Sigmoid colon (tissue), 7 donors: ENCODE measurements around the gene SON. TPM values are rescaled to one million over a fixed set of nuclear protein-coding genes. Genes with fewer than 3 reads are reported as not detected.

Source experiments
- DNase-seq: peaks from one replicate; pipeline ENCODE4 v3.0.0-alpha.2; 2019
- H3K27ac ChIP-seq, 4 donors: fragments of 200-600 bp; sonication (generic); one replicate each; pipeline ENCODE4 v1.5.1; 2016 to 2019; ENCODE audit warnings: mild to moderate bottlenecking in 1 of 4
- H3K27me3 ChIP-seq, 3 donors: fragments of 200-600 bp; sonication (generic); one replicate each; pipeline ENCODE4 v1.5.1; 2019; ENCODE audit warnings: mild to moderate bottlenecking in 1 of 3
- H3K36me3 ChIP-seq, 4 donors: fragments of 200-600 bp; sonication (generic); one replicate each; pipeline ENCODE4 v1.5.1; 2016 to 2019
- H3K4me1 ChIP-seq, 4 donors: fragments of 200-600 bp; sonication (generic); one replicate each; pipeline ENCODE4 v1.5.1; 2017 to 2019
- H3K4me3 ChIP-seq, 4 donors: fragments of 200-600 bp; sonication (generic); one replicate each; pipeline ENCODE4 v1.5.1; 2017 to 2019; ENCODE audit warnings: mild to moderate bottlenecking in 2 of 4, moderate library complexity in 1 of 4
- H3K9me3 ChIP-seq, 4 donors: fragments of 200-600 bp in 3 of 4; sonication (generic) in 3 of 4; one replicate each; pipeline versions ENCODE4 v1.5.1 to v1.6.1; 2013 to 2019
- EP300 ChIP-seq, 4 donors: sonication (generic); formaldehyde crosslinking; IDR thresholded peaks; one replicate each; pipeline ENCODE4 v1.6.1; 2017; ENCODE audit warnings: antibody characterized with exemption in 4 of 4
- POLR2A ChIP-seq, 2 donors: fragments of 450-650 bp; IDR thresholded peaks; one replicate each; pipeline ENCODE4 v1.6.1; 2016; ENCODE audit warnings: antibody characterized with exemption in 2 of 2, mild to moderate bottlenecking in 2 of 2, moderate library complexity in 2 of 2
- POLR2AphosphoS5 ChIP-seq, 4 donors: sonication (generic); formaldehyde crosslinking; IDR thresholded peaks; one replicate each; pipeline ENCODE4 v1.6.1; 2017; ENCODE audit warnings: antibody characterized with exemption in 4 of 4
- WGBS, 2 donors: extraction: QIAGEN DNeasy Blood & Tissue Kit; methylation state at CpG; one replicate each; pipeline ENCODE4 v1.1.7; 2013; 5-methylcytosine and 5-hydroxymethylcytosine counted together
- intact Hi-C: fragments of 100-400 bp; cut with DNase I; formaldehyde crosslinking; loops from one replicate; pipeline ENCODE4 v1.15.1; 2023
- polyA plus RNA-seq, 3 donors: library from polyadenylated mRNA; stranded (reverse); fragments of 200-250 nt; gene quantifications; one replicate each; pipeline ENCODE4 v1.2.3, GENCODE V29; 2013
- total RNA-seq, 4 donors: library from RNA; depleted of rRNA; stranded (reverse); fragments of >200 nt; gene quantifications; one replicate each; pipeline ENCODE4 v1.1.0, GENCODE V29; 2016
- TF ChIP-seq, protein P1 (sequence below), 4 experiments: fragments of 450-650 bp in 3 of 4; fragments of 200-600 bp in 1 of 4; IDR thresholded peaks; one replicate each; pipeline ENCODE4 v1.5.1; 2016 to 2019; ENCODE audit warnings: antibody characterized with exemption in 4 of 4, mild to moderate bottlenecking in 3 of 4, moderate library complexity in 2 of 4
- donor health status: healthy with polysubstance abuse.
- donor health status: Bipolar disorder and iron deficiency.
- donor health status: healthy.

Gene SON
- total and polyA plus RNA-seq, 7 donors = 24.0 to 244 (median 177) TPM

DNA sequence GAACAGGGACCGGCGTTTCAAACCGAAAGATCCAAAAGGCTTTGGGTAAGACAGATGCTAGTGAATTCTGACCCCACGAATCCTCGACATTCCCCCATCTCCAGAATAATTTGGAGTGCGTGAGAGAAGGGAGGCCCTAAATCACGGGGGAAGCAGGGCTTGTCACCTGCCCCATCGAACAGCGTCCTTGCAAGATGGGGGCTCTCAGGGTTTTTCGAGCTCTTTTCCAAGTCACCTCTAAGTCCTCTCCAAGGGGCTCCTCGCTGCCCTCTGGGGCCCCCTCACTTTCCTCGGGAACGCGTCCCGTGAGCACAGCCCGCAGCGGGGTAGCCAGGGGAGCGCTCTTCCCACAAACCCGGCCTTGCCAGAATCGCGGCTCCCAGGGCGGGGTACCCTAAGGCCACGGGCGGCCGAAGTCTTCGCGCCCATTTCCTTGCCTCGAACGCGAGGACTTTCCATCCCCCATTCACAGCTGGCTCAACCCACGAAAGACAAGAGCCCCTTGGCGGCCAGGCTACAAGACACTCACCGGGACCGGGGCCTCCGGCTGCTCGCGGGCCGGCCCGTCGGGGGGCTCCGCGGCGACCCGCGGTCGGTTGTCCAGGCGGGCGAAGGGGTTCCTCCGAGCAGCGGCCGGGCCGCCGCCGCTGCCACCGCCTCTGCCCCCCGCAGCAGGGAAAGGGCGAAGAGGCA lies 45.1 kb downstream of the SON start:
- intact Hi-C loops = loop anchor here (2.0 kb wide), 1 partner anchor 45 kb away; the partner anchor contains the start of genes GART and SON
- 1% methylated on average over 57 of the region's 57 CpGs for WGBS, 2 donors
- Histone ChIP-seq H3K9me3 (no peaks in the 10 kb centered on the region), H3K4me3 (peak overlapping the region; percentile 48 to 91 (median 78)), H3K36me3 (peaks cover 0 to under 1% (median 0%) of the 10 kb centered on the region in 4 donors), H3K27ac (peak overlapping the region; percentile 89 to 91 (median 90)), H3K4me1 (peaks cover 0 to 21% (median 13%) of the 10 kb centered on the region in 4 donors), H3K27me3 (no peaks in the 10 kb centered on the region)
- peak; percentile 74 for DNase-seq
- TF ChIP-seq, protein P1, sequence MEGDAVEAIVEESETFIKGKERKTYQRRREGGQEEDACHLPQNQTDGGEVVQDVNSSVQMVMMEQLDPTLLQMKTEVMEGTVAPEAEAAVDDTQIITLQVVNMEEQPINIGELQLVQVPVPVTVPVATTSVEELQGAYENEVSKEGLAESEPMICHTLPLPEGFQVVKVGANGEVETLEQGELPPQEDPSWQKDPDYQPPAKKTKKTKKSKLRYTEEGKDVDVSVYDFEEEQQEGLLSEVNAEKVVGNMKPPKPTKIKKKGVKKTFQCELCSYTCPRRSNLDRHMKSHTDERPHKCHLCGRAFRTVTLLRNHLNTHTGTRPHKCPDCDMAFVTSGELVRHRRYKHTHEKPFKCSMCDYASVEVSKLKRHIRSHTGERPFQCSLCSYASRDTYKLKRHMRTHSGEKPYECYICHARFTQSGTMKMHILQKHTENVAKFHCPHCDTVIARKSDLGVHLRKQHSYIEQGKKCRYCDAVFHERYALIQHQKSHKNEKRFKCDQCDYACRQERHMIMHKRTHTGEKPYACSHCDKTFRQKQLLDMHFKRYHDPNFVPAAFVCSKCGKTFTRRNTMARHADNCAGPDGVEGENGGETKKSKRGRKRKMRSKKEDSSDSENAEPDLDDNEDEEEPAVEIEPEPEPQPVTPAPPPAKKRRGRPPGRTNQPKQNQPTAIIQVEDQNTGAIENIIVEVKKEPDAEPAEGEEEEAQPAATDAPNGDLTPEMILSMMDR (IDR thresholded peaks at IDR 0.05) = no peak
- TF ChIP-seq POLR2A (IDR thresholded peaks at IDR 0.05) (no peak), POLR2AphosphoS5 (IDR thresholded peaks at IDR 0.05) (no peak), EP300 (IDR thresholded peaks at IDR 0.05) (no peak)

GRCh38 chr21:33588485-33589335 lies 45.9 kb downstream of the SON start, which contains the start of gene DONSON:
Gene DONSON, minus strand, starts transcription at chr21:33588684. Its CDS starts 43 bp downstream, at chr21:33588641.
- H3K4me1 ChIP-seq = peaks cover 0 to 21% (median 13%) of the 10 kb centered on the region in 4 donors
- WGBS, 2 donors = 0% methylated on average over 78 of the region's 78 CpGs
- H3K27me3 ChIP-seq = no peaks in the 10 kb centered on the region
- no peaks in the 10 kb centered on the region for H3K9me3 ChIP-seq
- TF ChIP-seq EP300 (IDR thresholded peaks at IDR 0.05) = no peak
- peak; percentile 36 to 60 (median 60) for TF ChIP-seq POLR2AphosphoS5 (IDR thresholded peaks at IDR 0.05)
- TF ChIP-seq, protein P1 (IDR thresholded peaks at IDR 0.05) = no peak
- DNase-seq = peak; percentile 91
- peak within 1 kb of the TSS; percentile 48 to 91 (median 78) for H3K4me3 ChIP-seq
- intact Hi-C loops = loop anchor here (2.0 kb wide), 1 partner anchor 46 kb away; the partner anchor contains the start of genes GART and SON
- peak within 1 kb of the TSS; percentile 89 to 91 (median 90) for H3K27ac ChIP-seq
- H3K36me3 ChIP-seq = peaks cover 0 to 5% (median 0%) of the 10 kb centered on the region in 4 donors

DNA sequence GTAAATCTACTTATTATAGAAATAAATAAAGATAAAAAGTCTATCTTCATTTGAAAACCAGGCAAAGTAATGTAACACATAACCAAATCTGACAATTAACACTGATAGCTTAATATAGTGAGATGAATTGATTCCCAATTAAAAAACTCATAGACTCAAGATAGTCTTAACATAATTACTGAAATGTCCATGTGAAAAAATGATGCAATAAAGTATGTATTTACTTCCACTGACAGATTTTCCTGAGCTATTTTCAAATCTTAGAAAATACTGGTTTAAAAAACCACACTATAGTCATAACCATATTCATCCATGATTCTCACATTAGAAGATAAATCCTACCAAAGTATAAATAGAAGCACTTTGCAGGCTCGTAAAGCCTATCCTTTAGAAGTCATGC lies 55.2 kb downstream of the SON start:
- Histone ChIP-seq H3K36me3 (peaks cover 11 to 88% (median 37%) of the 10 kb centered on the region in 4 donors), H3K4me3 (no peak overlapping the region), H3K4me1 (no peaks in the 10 kb centered on the region), H3K27ac (no peak overlapping the region), H3K9me3 (no peaks in the 10 kb centered on the region), H3K27me3 (no peaks in the 10 kb centered on the region)
- intact Hi-C loops = no loop called here
- no peak for DNase-seq
- 86 to 90% methylated on average over 1 of the region's 1 CpG for WGBS, 2 donors
- TF ChIP-seq POLR2AphosphoS5 (IDR thresholded peaks at IDR 0.05) = no peak
- no peak for TF ChIP-seq POLR2A (IDR thresholded peaks at IDR 0.05)
- no peak for TF ChIP-seq EP300 (IDR thresholded peaks at IDR 0.05)
- TF ChIP-seq, protein P1 (IDR thresholded peaks at IDR 0.05) = no peak

DNA sequence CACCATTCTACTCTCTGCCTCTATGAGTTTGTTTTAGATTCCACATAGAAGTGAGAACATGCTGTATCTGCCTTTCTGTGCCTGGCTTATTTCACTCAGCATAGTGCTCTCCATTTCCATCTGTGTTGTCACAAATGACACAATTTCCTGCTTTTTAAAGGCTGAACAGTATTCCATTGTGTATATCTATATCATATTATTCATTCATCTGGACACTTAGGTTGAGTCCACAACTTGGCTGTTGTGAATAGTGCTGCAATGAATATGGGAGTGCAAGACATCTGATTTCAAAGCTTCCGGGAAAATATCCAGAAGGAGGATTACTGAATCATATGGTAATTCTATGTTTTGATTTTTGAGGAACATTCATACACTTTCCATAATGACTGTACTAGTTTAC lies 65.7 kb downstream of the SON start:
- H3K36me3 ChIP-seq = peaks cover 0 to 70% (median 20%) of the 10 kb centered on the region in 4 donors
- intact Hi-C loops = loop anchor here (10.0 kb wide), 1 partner anchor 404 kb away; no protein-coding TSS in a partner anchor
- no peak for TF ChIP-seq POLR2A (IDR thresholded peaks at IDR 0.05)
- TF ChIP-seq POLR2AphosphoS5 (IDR thresholded peaks at IDR 0.05) = no peak
- TF ChIP-seq EP300 (IDR thresholded peaks at IDR 0.05) = no peak
- TF ChIP-seq, protein P1 (IDR thresholded peaks at IDR 0.05) = no peak
- 73 to 77% methylated on average over 1 of the region's 1 CpG for WGBS, 2 donors
- no peak overlapping the region for H3K27ac ChIP-seq
- no peaks in the 10 kb centered on the region for H3K27me3 ChIP-seq
- no peaks in the 10 kb centered on the region for H3K4me1 ChIP-seq
- H3K4me3 ChIP-seq = no peak overlapping the region
- H3K9me3 ChIP-seq = no peaks in the 10 kb centered on the region
- no peak for DNase-seq
